NOMO-1 treated with dmso at 0.1 percent for 144 hours (cell line): ENCODE data around the gene CA7.
A peak's percentile ranks its signal among the peaks of the same experiment; 100 is the strongest.

Experiments used
- DNase-seq: peaks from one replicate; lab custom pipeline; 2025; ENCODE audit not compliant: unreplicated experiment; lab: John Stamatoyannopoulos, UW

Gene CA7

GRCh38 chr16:66844342-66845079, at the start of gene CA7:
Gene CA7, plus strand, starts transcription at chr16:66844414. Its CDS starts 74 bp downstream, at chr16:66844488.
- DNase-seq, result no peak

GRCh38 chr16:66798161-66798560, 46.1 kb upstream of the CA7 start:
- no peak for DNase-seq

- no peak for DNase-seq
Measured at GRCh38 chr16:66800856-66801255, 43.4 kb upstream of the CA7 start.

- no peak for DNase-seq
Measured at GRCh38 chr16:66801320-66802105, 42.7 kb upstream of the CA7 start, which contains the start of gene TERB1. Gene TERB1, minus strand, starts transcription at chr16:66801584. Its CDS starts 4,786 bp downstream, at chr16:66796798.

- DNase-seq, result no peak
Measured at GRCh38 chr16:66802159-66802558, 42.1 kb upstream of the CA7 start.

- no peak for DNase-seq
Measured at GRCh38 chr16:66809765-66810164, 34.4 kb upstream of the CA7 start.

GRCh38 chr16:66810391-66810790, 33.8 kb upstream of the CA7 start:
- no peak for DNase-seq

GRCh38 chr16:66811043-66811442, 33.2 kb upstream of the CA7 start:
- no peak for DNase-seq

GRCh38 chr16:66814734-66815133, 29.5 kb upstream of the CA7 start:
- no peak for DNase-seq

- no peak for DNase-seq
Measured at GRCh38 chr16:66824006-66824405, 20.2 kb upstream of the CA7 start.

GRCh38 chr16:66830422-66831404, 13.5 kb upstream of the CA7 start, which contains the start of gene NAE1:
Gene NAE1, minus strand, starts transcription at chr16:66830976. Its CDS starts 77 bp downstream, at chr16:66830899.
- DNase-seq, result peak; percentile 86

GRCh38 chr16:66832190-66832589, 12.0 kb upstream of the CA7 start:
- no peak for DNase-seq

GRCh38 chr16:66832661-66833305, 11.4 kb upstream of the CA7 start:
- DNase-seq, result no peak

- no peak for DNase-seq
Measured at GRCh38 chr16:66834746-66835145, 9.5 kb upstream of the CA7 start.

GRCh38 chr16:66840883-66841282, 3.3 kb upstream of the CA7 start:
- DNase-seq, result no peak

GRCh38 chr16:66841366-66841765, 2.8 kb upstream of the CA7 start:
- no peak for DNase-seq

- DNase-seq, result no peak
Measured at GRCh38 chr16:66842765-66843164, 1.4 kb upstream of the CA7 start.

- no peak for DNase-seq
Measured at GRCh38 chr16:66843191-66843590, 1.0 kb upstream of the CA7 start.

- no peak for DNase-seq
Measured at GRCh38 chr16:66844009-66844341, 239 bp upstream of the CA7 start.

- DNase-seq, result no peak
Measured at GRCh38 chr16:66845080-66845410, 831 bp downstream of the CA7 start.

GRCh38 chr16:66845791-66846221, 1.6 kb downstream of the CA7 start:
- no peak for DNase-seq
